PC-3 (cell line): ENCODE data around the gene PRTG.

Experiments
- CTCF ChIP-seq: fragments of 300-600 bp; sonication (generic); conservative IDR thresholded peaks from 2 replicates; pipeline ENCODE4 v1.5.1; 2017; ENCODE audit warnings: antibody characterized with exemption, low read depth, mild to moderate bottlenecking, low read length
- EZH2phosphoT487 ChIP-seq: fragments of 300-600 bp; sonication (generic); IDR thresholded peaks from 2 replicates; pipeline ENCODE4 v1.6.1; 2018; ENCODE audit warnings: mild to moderate bottlenecking, antibody characterized with exemption, low read length, borderline replicate concordance

GRCh38 chr15:55736756-55737155 is 6.2 kb downstream of the PRTG start:
- TF ChIP-seq CTCF, result no peak
- TF ChIP-seq EZH2phosphoT487, result no peak
